Left lung (tissue), 10 donors: Measurements from ENCODE around the gene RIPOR3. TPM values are rescaled to one million over a fixed set of nuclear protein-coding genes. Genes with fewer than 3 reads are reported as not detected.
"Not testable (repeated sequence)": the region's sequence is repeated elsewhere in the genome, so short reads cannot be mapped to it uniquely, and the experiment has no call there.

ENCODE experiments used
- ATAC-seq: fragments of 200-7000 bp; cut with Tn5 transposase; one replicate; pipeline ENCODE4 v1.9.1; 2020; ENCODE audit warnings: moderate library complexity
- DNase-seq, 4 donors: peaks; one replicate each; pipeline ENCODE4 v3.0.0-alpha.2; 2013 to 2020
- H3K27ac ChIP-seq, 2 donors: fragments of 200-600 bp; sonication (generic) in 1 of 2; one replicate each; pipeline versions ENCODE4 v1.5.0 to v1.8.0; 2020 to 2021
- H3K27me3 ChIP-seq, 2 donors: fragments of 200-600 bp; sonication (generic) in 1 of 2; one replicate each; pipeline versions ENCODE4 v1.5.0 to v1.8.0; 2020 to 2021
- H3K36me3 ChIP-seq, 2 donors: fragments of 200-600 bp; sonication (generic) in 1 of 2; one replicate each; pipeline versions ENCODE4 v1.5.0 to v1.8.0; 2020 to 2021
- H3K4me1 ChIP-seq, 2 donors: fragments of 200-600 bp; one replicate each; pipeline ENCODE4 v1.8.0; 2021
- H3K4me3 ChIP-seq, 2 donors: fragments of 200-600 bp; sonication (generic) in 1 of 2; one replicate each; pipeline versions ENCODE4 v1.5.0 to v1.8.0; 2020 to 2021; ENCODE audit warnings: mild to moderate bottlenecking in 1 of 2
- H3K9me3 ChIP-seq, 2 donors: fragments of 200-600 bp; sonication (generic) in 1 of 2; one replicate each; pipeline versions ENCODE4 v1.5.0 to v1.8.0; 2020 to 2021
- CTCF ChIP-seq, 2 donors: fragments of 200-600 bp; sonication (generic) in 1 of 2; IDR thresholded peaks; one replicate each; pipeline versions ENCODE4 v1.5.0 to v1.8.0; 2021; ENCODE audit warnings: antibody characterized with exemption in 2 of 2
- intact Hi-C, 2 donors: fragments of 100-400 bp; cut with DNase I; formaldehyde crosslinking; loops; one replicate each; pipeline versions ENCODE4 v1.11.2 to v1.14.2; 2022
- polyA plus RNA-seq, 6 donors: library from polyadenylated mRNA; unstranded; fragments of 120-200 nt; gene quantifications; one replicate each; pipeline ENCODE4 v1.2.1, GENCODE V29; 2013; ENCODE audit not compliant: insufficient read length in 6 of 6
- total RNA-seq, 2 donors: library from RNA; stranded (reverse); fragmentation: NEBNext Ultra II Directional; extraction: Animal tissue kit (Norgen Biotek cat#: 25700); gene quantifications; one replicate each; pipeline ENCODE4 v1.2.1, GENCODE V29; 2021
- donor health status: DM: no; HTN: yes; CAD: no.
- donor health status: DM: no; HTN: no; CAD: no.

Gene RIPOR3
- total and polyA plus RNA-seq, 8 donors, result 2.0 to 7.0 (median 2.8) TPM

DNA sequence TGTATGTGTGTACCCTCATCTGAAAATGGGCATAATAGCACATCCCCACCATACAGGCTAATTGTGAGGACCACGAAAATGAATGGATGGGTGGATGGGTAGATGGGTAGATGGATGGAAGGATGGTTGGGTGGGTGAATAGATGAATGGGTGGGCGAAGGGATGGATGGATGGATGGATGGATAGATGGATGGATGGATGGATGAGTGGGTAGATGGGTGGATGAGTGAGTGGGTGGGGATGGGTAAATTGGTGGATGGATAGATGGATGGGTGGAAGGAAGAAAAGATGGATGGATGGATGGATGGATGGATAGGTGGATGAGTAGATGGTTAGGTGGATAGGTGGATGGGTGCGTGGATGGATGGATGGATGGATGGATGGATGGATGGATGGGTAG, 19.7 kb downstream of the RIPOR3 start:
- TF ChIP-seq CTCF (IDR thresholded peaks at IDR 0.05), result no peak
- no peaks in the 10 kb centered on the region for H3K9me3 ChIP-seq
- H3K4me1 ChIP-seq, result no peaks in the 10 kb centered on the region
- ATAC-seq (no peak), DNase-seq (no peak)
- H3K27me3 ChIP-seq, result no peaks in the 10 kb centered on the region
- intact Hi-C loops, result no loop called here
- no peaks in the 10 kb centered on the region for H3K36me3 ChIP-seq
- H3K4me3 ChIP-seq, result no peak overlapping the region
- H3K27ac ChIP-seq, result no peak overlapping the region

DNA sequence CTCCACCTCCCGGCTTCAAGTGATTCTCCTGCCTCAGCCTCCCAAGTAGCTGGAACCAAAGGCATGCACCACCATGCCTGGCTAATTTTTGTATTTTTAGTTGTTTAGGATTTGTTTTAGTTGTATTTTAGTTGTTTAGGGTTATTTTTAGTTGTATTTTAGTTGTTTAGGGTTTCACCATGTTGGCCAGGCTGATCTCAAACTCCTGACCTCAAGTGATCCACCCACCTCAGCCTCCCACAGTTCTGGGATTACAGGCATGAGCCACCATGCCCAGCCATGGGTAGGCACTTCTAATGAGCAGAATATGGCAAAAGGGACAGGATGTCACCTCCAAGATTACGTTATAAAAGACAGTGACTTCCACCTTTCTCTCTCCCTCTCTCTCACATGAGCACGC, 20.3 kb downstream of the RIPOR3 start:
- intact Hi-C loops, H3K36me3 ChIP-seq, H3K4me1 ChIP-seq, H3K27me3 ChIP-seq, H3K4me3 ChIP-seq, DNase-seq, H3K9me3 ChIP-seq, H3K27ac ChIP-seq, ATAC-seq: not testable (repeated sequence)

GRCh38 chr20:50670126-50670862, 21.0 kb downstream of the RIPOR3 start:
- no peaks in the 10 kb centered on the region for H3K9me3 ChIP-seq
- ATAC-seq, result peak; percentile 66
- intact Hi-C loops, result no loop called here

GRCh38 chr20:50668798-50669197, 22.5 kb downstream of the RIPOR3 start:
- no peaks in the 10 kb centered on the region for H3K4me1 ChIP-seq
- TF ChIP-seq CTCF (IDR thresholded peaks at IDR 0.05), result no peak
- no peaks in the 10 kb centered on the region for H3K27me3 ChIP-seq
- no peak for DNase-seq
- ATAC-seq, result no peak
- H3K27ac ChIP-seq, result no peak overlapping the region
- intact Hi-C loops, result no loop called here
- H3K36me3 ChIP-seq, result no peaks in the 10 kb centered on the region
- H3K9me3 ChIP-seq, result no peaks in the 10 kb centered on the region
- H3K4me3 ChIP-seq, result no peak overlapping the region

More at GRCh38 chr20:50670126-50670862, 21.0 kb downstream of the RIPOR3 start:
- Histone ChIP-seq H3K27ac (no peak overlapping the region), H3K27me3 (no peaks in the 10 kb centered on the region), H3K4me1 (no peaks in the 10 kb centered on the region), H3K36me3 (no peaks in the 10 kb centered on the region), H3K4me3 (no peak overlapping the region)
- TF ChIP-seq CTCF (IDR thresholded peaks at IDR 0.05), result no peak
- no peak for DNase-seq

- ATAC-seq, result no peak
- H3K27ac ChIP-seq, result no peak overlapping the region
These were observed 23.0 kb downstream of the RIPOR3 start for GRCh38 chr20:50668326-50668725.

More at GRCh38 chr20:50668326-50668725, 23.0 kb downstream of the RIPOR3 start:
- Histone ChIP-seq H3K4me1 (no peaks in the 10 kb centered on the region), H3K4me3 (no peak overlapping the region), H3K9me3 (no peaks in the 10 kb centered on the region), H3K36me3 (no peaks in the 10 kb centered on the region), H3K27me3 (no peaks in the 10 kb centered on the region)
- intact Hi-C loops, result no loop called here
- no peak for TF ChIP-seq CTCF (IDR thresholded peaks at IDR 0.05)
- no peak for DNase-seq
